Kidney tubule cell (primary cell): ENCODE results near the gene ITPKA.
"Not testable (repeated sequence)": the region's sequence is repeated elsewhere in the genome, so short reads cannot be mapped to it uniquely, and the experiment has no call there.

ENCODE experiments used
- DNase-seq: peaks from one replicate; pipeline ENCODE4 v3.0.0-alpha.2; 2018; ENCODE audit warnings: low spot score

Gene ITPKA

DNA sequence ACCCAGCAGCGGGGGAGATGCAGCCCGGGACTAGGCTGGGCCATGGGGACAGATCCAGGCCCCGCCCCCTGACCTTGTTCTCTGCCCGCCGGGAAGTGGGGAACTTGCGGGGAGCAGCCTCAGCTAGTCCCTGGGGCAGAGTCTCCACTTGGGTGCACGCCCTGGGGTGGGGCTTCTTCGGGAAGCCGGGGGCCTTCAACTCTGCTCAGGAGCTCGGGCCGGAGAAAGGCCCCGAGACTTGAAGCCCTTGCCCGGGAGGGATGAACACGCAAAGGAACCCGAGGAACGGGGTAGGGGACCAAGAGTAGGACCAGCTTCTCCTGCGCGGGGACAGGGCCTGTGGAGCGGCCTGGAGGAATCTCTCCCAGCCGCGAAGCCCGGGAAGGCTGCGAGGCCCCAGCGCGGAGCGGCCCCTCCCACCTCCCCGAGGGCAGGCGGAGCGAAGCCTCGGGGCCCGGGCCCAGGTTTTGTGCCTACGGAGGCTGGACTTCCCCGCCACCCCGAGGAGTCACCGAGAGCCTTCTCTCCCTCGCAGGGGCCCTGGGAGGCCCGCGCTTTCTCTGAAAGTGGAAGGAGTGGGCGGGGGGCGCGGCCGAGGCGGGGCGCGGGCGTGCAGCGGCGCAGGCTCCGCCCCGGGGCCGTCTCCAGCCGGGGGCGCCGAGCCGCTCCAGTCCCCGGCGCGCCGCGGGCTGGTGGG is at the start of gene ITPKA:
ITPKA (plus strand) TSS at position 670 of the 697 bp plus-strand sequence. CDS start 54 bp downstream, outside the sequence.
- DNase-seq = peak; percentile 71

DNA sequence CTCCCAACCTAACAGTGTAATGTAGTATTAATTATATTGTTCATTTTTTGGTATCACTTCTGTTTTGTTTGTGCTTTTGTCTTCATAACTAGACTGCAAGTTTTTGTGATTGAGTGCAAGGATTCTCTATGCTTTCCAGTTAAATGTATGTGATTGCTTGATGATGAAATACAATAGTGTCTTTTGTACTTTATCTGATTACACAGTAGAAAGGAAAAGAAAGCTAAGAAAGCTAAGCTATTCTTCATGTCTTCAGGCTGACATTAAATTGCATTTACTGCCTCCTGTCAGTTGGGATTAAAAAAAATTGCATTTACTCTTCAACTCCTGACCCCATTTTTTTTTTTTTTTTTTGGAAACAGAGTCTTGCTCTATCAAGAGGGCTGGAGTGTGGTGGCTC is 48.3 kb upstream of the ITPKA start:
- DNase-seq = no peak

DNA sequence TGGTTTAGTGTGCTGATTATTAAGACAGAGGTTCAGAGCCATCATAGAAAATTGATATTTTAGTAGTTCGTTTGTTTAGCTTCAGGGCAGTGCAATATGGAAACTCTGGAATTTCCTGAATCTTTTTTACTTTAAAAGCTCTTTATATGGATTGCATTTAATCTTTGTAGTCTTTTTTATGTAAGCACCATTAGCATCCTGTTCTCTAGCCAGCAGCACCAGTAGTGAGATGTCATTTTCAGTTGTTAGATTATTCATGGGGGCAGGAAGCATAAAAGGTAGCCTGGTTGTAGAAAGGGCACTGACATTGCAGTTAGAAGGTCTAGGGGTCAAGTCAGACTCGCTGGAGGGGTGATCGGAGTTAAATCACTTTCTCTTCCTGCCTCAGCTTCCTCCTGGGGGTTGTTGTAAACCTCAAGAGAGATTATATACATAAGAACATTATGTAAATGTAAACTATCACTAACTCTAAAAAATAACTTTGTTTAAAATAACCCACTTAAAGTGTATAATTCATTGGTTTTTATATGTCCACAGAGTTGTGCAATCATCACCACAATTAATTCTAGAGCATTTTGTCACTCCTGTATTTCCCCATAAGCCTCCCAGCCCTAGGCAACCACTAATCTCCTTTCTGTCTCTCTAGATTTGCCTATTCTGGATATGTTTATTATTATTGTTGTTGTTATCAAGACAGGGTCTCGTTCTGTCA is 31.4 kb upstream of the ITPKA start:
- no peak for DNase-seq

DNA sequence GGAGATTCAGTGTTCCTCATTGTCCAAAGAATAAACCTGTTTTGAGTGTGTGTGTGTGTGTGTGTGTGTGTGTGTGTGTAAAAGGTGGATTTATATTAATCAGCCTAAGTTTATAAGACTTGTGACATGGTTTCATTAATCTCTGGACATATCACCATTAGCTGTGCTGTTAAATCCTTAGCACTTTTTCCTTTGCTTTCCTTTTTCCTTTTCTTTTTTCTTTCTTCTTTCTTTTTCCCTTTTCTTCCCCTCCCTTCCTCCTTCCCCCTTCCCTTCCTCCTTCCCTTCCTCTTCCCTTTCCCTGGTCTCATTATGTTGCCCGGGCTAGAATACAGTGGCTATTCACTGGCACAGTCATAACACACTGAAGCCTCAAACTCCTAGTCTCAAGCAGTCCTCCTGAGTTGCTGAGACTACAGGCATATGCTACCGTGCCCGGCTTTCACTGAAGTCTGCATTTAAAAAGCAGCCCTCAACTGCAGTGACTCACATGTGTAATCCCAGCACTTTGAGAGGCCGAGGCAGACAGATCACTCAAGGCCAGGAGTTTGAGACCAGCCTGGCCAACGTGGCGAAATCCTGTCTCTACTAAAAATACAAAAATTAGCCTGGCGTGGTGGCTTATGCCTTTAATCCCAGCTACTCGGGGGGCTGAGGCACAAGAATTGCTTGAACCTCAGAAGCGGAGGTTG is 28.6 kb upstream of the ITPKA start:
- DNase-seq = no peak

DNA sequence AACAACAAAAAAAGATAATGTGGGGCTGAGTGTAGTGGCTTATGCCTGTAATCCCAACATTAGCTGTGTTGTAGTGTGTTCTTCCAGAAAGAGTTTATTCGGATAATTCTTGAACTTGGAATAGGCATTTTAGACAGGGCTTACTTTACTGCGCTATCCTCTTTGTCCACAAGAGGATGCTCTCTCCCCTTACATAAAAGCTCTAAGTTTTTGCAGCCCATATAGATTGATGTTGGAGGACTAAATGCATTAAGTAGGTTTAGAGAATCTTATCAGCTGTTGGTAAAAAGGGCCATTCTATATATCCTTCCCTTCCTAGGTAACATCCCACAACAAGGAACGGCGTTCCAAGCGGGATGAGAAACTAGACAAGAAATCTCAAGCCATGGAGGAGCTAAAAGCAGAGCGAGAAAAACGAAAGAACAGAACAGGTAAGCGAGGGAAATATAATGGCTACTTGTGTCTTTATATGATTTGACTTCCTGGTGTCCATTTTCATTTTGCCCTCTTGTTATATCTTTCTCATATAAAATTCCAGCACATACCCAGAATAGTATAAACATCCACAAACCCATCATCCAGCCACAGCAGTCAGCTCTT is 27.8 kb upstream of the ITPKA start:
- peak; percentile 60 for DNase-seq

DNA sequence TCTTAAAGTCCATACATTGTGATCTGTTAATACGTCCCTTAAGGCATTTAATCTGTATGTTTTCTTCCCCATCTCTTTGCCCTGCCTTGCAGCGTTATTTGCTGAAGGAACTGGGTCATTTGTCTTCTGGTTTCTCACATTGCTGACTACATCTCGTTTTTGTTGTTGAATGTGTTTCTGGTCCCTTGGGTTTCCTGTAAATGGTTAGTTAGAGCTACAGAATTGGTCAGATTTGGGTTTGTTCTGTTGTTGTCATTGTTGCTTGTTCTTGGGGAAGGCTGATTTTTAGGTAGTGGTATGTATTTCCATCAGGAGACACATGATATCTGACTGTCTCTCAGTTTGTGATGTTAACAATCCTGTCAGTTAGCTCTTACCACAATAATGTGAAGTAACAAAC is 27.0 kb upstream of the ITPKA start:
- DNase-seq = no peak

DNA sequence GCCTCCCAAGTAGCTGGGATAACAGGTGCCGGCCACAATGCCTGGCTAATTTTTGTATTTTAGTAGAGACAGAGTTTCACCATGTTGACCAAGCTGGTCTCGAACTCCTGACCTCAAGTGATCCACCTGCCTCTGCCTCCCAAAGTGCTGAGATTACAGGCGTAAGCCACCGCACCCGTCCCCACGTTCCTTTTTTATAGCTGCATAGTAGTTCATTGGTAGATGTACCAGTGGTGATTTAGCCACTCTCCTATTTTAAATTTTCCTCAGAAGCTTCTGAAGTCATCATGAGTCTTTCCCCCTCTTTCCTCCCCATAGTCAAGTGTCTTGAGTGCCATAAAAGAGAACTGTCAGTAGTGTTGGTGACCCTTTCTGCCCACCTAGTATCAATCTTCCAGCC is 24.0 kb upstream of the ITPKA start:
- not testable (repeated sequence) for DNase-seq

DNA sequence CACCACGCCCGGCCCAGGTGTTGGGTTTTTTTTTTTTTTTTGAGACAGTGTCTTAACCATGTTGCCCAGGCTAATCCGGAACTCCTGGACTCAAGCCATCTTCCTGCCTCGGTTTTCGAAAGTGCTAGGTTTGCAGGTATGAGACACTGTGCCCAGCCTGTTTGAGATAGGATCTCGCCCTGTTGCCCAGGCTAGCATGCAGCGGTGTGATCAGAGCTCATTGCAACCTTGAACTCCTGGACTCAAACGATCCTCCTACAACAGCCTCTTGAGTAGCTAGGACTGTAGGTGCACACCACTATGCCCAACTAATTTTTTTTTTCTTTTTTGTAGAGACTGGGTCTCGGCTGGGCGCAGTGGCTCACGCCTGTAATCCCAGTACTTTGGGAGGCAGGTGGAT is 20.3 kb upstream of the ITPKA start:
- no peak for DNase-seq

DNA sequence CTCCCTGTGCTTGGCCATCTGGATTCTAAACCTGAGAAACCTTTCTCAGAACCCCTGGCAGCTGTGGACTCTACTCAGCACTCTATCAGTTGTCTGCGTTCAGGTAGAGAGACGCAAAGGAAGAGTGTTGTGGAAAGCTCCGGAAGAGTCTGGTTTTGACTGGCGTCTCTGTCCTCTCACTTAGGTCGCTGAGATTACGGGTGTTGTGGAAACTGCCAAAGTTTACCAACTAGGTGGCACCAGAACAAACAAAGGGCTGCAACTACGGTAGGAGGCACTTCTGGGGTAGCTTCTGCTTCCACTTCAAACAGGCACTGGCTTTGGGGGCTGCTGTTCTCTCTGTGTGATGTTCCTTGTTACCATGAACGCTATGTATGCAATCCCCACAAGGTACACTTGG is 19.2 kb upstream of the ITPKA start:
- DNase-seq = no peak

DNA sequence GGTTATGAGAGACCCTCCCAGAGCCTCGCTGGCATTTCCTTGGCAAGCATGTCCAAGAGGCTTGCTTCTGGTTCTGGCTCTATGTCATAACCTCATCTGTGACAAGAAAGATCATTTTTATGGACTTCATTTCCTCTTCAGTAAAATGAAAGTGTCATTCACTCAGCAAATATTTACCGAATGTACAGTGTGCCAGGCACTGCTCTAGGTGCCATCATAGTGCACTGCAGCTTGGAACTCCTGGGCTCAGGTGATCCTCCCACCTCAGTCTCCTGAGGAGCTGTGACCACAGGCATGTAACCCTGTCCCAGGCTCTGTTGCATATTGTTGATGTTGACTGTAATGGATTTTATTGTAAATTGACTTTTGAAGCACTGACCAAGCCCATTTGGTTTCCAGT is 18.7 kb upstream of the ITPKA start:
- peak; percentile 49 for DNase-seq

DNA sequence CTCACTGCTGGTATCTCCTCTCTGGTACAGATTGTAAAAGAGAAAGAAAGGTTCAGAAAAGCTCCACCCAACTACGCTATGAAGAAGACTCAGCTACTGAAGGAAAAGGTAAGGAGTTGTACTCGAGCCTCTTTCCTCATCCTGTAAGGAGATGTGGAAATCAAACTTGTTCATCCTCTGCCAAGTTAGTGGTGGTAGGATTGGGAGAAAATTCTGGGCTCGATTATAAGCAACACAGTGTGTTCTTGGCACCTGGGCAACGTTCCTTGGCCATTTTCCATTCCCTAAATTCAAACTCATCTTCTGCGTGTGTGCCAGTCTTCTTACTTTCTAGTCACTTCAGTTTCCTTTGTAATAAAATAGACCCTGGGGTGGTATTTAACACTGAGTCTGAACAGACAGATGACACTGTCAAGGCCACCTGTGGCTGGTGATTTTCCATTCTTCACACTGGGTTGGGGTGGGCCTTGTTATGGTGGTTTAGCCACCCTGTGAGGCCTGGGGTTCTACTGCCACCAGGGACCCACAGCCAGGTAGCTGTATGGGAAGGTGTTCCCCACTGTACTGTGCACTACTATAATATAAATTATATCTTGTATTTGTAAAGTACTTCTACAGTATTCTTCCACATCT is 17.1 kb upstream of the ITPKA start:
- DNase-seq = no peak

DNA sequence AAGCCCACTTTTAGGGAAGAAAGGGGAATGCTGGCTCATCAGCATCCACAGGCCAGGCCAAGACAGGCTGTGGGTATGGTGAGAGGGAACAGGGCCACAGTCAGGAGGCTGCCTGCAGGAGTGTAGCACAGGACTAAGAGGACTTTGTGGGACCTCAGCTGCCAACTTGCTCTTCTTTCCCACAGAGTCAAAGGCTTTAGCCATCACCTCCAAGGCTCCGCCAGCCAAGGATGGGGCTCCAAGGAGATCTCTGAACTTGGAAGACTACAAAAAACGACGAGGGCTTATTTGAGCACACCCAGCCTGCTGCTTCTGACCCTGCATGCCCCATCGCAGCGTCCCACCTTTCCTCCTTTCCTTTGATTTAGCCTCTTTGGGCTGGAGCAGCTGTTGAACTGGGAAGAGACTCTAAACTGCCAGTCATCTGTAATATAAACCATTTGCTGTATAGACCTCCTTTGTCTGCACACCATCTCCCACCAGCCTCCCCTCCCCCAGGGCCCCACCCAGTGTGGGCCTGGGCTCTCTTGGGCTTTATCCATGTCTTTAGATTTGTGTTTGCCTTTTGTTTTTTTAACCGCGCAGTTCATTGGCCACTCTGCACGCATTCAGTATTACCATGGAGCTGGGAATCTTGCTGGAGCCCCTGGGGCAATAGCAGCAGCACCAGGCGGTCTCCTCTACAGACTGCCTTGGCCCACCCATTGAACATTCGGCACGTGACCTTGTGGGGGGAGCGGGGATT is 13.1 kb upstream of the ITPKA start:
- DNase-seq = no peak

DNA sequence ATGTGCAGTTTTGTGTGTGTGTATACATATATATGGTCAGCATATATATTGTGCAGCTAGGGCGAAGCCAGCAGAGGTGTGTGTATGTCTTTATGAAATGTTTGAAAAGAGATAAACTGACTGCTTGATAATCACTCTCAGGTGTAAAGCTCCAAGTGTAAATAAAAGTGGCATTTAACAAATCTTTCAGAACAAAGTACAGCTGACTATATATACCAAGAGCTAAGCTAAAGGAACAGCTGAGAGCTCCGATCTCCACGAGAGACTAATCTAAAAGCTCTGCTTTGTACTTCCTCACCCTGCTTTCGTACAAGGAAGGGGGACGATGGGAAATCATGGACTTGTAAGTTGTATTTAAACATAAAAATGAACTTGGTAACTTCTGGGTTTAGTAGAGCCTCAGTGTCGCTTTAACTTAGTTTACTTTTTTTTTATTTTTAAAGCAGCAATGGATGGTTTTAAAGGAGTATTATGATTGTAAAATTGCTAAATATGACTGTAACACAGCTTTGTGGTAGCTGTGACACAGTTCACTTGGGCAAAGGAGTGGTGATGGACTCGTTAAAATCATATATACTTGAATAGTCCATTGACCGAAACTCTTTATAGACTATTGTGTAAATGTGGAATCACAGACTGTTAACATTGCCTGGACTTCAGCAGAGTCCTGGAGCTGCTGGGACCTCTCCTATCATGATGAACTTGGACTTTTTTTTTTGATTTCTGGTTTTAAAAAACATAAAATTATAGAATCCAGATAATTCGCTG is 11.4 kb upstream of the ITPKA start:
- no peak for DNase-seq

DNA sequence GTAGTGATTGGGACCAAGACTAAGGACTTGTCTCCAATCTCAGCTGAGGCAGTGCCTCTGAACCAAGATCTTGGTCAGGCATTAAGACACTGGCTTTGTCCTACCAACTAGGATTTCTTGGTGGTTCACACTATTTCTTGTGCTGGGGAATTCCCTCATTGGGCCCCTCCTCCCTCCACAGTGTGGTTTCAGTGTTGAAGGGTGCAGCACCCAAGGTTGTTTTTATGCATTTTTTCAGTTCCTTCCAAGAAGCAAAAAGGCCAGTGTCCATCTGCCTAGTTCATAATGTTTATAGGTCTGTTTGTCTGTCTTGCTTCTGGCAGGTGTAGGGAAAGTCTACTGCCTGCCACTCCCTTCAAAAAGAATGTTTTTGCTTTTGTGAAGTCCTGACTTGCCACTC is 10.6 kb upstream of the ITPKA start:
- no peak for DNase-seq

DNA sequence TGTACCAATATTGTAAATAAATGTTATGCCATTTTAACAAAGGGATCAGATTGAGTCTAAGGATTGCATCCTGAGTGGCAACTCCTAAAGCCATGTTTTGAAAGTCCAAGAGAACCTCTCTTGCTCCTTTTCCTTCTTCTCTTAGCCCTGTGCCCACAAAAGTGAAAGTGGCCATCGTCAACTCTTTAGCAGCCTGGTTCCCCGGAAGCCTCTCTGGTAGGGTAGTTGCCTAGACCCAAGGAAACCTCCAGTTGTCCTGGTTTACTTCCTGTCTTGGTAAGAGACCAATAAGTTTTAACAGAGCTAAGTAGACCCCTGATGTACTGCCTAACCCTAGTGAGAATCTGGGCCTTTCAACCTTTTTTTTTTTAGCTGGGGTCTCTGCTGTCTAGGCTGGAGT is 10.2 kb upstream of the ITPKA start:
- no peak for DNase-seq

DNA sequence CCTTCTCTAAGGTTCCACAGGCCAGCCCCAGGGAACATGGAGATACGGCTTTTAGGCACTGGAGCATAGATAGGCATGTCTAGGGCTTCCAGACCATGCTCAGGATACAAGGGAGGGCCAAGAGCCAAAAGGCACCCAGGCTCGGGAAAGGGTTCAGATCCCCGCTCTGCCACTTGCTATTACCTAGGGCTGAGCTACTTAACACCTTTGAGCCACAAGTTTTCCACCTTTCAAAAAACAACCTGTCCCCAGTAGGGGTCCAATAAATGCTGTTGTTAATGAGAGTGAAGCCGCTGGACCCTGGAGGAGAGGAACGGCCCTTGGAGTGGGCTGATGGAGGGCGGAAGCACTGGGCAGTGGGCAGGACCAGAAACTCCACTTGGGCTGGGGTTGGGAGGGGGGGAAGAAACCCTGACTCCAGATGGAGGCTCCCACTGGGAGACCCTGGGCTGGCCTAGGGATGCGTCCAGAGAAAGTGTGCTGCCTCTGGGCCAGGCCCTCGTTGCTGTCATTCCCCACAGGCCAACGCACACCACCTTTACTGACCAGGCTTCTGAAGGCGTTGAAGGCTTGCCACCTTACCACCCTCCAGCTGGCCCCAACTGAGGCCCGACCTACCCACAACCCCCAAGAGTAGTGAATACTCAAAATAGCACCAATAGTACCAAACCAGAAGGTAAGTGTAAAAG is 8.6 kb upstream of the ITPKA start:
- DNase-seq = no peak

DNA sequence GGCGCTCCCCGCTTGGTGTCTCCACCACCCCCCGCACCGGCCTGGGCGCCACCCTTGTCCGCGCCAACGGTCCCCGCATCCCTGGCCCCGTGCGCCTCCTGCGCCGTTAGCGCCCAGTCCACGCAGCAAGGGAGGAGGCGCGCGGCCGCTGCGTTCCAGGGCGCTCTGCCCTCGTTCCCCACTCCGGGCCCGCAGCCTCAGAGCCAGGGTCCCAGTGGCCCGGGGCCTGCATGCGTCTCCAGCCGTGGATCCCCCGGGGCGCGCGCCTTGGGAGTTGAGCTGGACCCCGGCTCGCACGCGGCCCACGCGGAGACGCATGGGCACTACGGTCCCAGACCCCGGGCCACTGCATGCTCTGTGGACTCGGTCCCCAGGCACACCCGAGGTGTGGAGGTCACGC is 7.4 kb upstream of the ITPKA start:
- DNase-seq = no peak

DNA sequence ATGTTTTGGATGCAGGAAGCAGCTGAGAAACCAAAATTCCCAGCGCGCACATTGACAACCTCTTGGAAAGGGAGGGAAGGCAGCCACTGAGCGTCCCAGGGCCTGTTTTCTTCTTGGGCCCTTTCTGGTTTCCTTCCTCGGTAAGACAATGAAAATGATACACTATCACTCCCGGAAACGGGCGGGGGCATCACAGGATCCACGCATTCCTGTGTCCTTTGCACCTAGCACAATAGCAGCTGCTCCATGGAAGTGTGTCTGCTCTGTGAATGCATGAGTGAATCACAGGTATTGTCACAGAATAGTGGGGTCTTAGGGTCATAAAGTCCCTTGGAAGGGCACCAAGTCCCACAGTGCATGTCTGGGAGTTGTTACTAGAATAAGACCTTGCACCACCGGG is 6.3 kb upstream of the ITPKA start:
- DNase-seq = peak; percentile 61

DNA sequence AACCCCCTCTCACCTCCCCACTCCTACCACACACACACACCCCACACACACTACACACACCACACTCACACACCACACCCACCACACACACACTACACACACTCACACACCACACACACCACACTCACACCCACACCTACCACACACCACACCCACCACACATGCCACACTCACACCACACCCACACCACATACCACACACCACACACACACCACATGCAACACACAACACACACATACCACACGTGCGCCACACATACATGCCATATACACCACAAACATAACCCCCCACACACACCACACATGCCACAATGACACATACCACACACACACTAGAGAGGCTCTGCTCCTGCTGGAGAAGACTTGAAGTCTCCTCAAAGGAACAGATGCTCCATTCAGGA is 5.9 kb upstream of the ITPKA start:
- DNase-seq = peak; percentile 45

DNA sequence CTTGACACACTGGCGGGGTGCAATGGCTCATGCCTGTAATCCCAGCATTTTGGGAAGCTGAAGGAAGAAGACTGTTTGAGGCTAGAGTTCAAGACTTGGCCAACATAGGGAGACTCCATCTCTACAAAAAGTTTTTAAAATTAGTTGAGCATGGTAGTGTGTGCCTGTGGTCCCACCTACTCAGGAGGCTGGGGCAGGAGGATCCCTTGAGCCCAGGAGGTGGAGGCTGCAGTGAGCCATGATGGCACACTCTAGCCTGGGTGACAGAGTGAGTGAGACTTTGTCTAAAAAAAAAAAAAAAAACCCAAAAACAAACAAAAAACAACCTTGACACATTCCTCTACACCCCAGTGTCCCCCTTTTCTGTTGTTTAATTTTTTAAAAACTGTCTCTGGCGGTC is 4.0 kb upstream of the ITPKA start:
- DNase-seq = no peak
